Measurements from ENCODE around the gene ADAMTS13. TPM values are rescaled to one million over a fixed set of nuclear protein-coding genes. Genes with fewer than 3 reads are reported as not detected.

The ADAMTS13 gene
- polyA plus RNA-seq, 1 donor from 2014 or later, result 0.35 TPM

DNA sequence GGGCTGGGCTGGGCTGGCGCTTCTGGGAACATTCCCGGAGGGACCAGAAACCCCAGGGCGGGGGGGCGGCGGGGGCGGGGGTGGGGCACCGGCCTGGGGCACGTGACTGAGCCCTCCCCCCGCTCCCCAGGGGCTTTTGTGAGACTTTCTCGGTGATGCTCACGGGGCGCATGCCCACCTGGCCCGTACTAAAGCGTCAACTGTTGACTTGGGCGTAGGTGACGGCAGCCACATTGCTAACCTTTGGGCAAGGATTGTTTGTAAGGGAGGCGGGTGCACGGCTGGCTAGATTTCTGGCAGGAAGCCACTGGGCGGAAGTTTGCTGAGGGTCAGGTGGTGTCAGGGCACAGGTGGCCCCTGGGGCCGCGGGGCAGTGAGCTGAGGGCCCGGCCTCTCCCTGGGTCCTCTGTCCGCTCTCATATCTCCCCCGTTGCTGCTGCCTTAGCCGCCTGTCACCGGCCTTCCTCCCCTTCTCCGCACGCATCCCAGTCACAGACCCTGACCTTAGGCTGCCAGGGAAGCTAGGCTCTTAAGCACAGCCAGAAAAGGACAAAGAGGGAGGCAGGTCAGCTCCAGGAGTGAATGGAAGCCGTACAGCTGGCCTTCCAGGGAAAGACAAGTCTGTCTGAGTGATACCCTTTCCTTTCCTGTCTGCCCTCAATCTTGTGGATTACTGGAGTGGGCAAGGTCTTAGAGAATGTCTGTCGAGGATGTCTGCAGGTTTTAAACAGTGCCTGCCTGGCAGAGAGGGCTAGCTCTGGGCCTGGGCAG is 38.4 kb downstream of the ADAMTS13 start:
- Mint-ChIP-seq H3K9me3 (no peaks in the 10 kb centered on the region), H3K4me3 (peak overlapping the region; percentile 82 to 98 (median 94)), H3K36me3 (peaks cover 2% of the 10 kb centered on the region), H3K4me1 (peaks cover 16 to 23% (median 21%) of the 10 kb centered on the region in 3 donors), H3K27me3 (no peaks in the 10 kb centered on the region), H3K27ac (peak overlapping the region; percentile 94 to 98 (median 95))

DNA sequence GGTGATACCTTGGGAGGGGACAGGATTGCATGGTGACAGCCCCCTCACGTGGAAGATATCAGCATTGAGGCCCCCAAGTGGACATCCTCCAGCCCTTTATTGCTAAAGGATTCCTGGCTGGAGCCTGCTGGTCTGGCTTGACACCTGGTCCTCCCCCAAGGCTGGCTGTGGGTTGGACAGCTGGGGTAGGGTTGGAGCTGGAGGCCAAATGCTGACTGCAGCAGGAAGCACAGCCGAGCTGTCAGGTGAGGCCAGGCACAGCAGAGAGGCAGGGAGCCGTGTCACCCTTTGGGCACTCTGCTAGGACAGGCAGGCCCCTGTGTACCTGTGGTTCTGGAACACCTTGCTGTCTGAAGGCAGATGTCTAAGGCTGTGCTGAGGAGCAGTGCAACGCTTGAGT is 39.8 kb downstream of the ADAMTS13 start:
- Mint-ChIP-seq H3K36me3 (peaks cover 3% of the 10 kb centered on the region), H3K9me3 (no peaks in the 10 kb centered on the region), H3K27me3 (no peaks in the 10 kb centered on the region), H3K4me1 (peaks cover 14 to 31% (median 22%) of the 10 kb centered on the region in 3 donors), H3K27ac (peak overlapping the region in 1 of 3 donors; percentile 98), H3K4me3 (peak overlapping the region in 1 of 4 donors; percentile 98)

DNA sequence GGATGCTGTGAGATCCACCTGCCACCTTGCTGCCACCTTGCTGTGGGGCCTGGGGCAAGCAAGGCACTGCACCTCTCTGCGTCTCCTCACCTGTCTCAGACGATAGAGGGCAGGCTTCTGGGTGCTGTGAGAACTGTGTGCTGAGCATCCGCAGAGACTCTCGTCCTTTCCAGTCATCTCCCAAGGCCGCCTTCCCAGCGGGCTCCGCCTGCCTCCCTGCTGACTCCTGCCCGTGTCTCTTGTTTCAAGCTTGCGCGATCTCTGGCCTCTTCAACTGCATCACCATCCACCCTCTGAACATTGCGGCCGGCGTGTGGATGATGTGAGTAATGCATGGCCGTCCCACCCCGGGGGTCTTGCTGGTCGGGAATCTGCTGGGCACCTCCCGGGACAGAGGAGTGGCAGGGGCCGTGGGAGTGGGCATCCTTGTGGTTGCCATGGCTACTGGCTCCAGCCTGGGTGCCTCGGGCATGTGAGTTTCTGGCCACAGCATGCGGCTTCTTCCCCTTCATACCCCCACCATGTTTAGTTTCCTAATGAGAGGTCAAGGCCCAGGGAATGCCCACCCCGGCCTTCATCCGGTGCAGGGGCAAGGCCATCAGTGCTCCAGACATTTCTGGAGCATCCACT is 41.2 kb downstream of the ADAMTS13 start:
- Mint-ChIP-seq H3K9me3 (no peaks in the 10 kb centered on the region), H3K4me1 (peaks cover 14 to 31% (median 22%) of the 10 kb centered on the region in 3 donors), H3K27ac (peak overlapping the region; percentile 50 to 98 (median 73)), H3K4me3 (peak overlapping the region in 1 of 4 donors; percentile 98), H3K27me3 (no peaks in the 10 kb centered on the region), H3K36me3 (peaks cover 3% of the 10 kb centered on the region)

DNA sequence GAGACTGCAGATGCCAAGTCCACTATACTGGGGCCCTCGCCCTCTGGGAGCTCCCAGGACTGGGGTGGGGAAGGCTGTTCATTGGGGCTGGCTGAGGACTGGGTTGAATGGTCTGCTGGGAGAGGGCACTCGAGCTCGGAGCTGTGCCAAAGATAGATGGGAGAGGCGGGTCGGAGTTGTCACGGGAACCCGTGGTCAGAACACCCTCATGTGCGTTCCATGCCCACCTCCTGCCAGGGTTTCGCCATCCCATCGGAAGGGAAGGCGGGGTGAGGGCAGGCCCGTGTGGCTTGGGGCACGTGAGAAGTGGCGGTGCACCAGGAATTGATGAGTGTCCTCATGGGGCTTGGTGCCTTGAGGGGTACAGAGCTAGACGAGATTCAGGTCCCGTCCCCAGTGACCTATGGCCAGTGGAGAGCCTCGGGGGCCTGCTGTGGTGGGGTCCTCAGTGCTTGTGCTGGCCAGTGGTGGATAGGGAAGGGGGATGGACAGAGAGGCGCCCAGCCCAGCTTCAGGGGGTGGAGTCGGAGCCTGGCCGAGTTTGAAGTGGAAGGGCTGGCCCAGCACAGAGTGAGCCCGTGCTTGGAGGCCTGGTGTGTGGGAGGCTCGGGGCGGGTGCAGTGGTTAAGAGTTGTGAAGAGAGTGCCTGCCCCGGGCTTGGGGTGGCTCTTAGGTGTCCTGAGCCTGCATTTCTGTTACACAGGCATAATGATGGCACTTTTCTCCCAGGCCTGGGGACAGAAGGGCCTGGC is 41.9 kb downstream of the ADAMTS13 start:
- Mint-ChIP-seq H3K36me3 (peaks cover 3% of the 10 kb centered on the region), H3K4me1 (peaks cover 14 to 31% (median 19%) of the 10 kb centered on the region in 3 donors), H3K27me3 (no peaks in the 10 kb centered on the region), H3K27ac (peak overlapping the region; percentile 50 to 98 (median 81)), H3K9me3 (no peaks in the 10 kb centered on the region), H3K4me3 (peak overlapping the region in 1 of 4 donors; percentile 48)

DNA sequence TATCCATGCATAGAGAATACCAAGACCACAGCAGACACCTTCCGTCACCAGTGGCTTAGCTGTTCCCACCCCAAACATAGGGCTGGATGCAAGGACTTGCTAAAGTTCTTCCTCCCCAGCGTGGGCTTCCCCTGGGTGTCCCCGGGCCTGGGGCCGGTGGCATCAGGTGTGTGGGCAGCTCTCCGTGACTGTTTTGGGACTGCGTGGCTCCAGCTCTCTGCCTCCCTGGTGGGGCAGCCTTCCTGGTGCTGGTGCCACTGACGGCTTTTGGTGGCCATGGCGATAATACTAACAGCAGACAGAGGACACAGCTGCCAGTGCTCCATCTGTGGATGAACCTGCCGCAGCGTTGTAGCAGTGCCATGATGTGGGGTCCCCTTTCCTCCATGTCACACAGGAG is 42.5 kb downstream of the ADAMTS13 start:
- Mint-ChIP-seq H3K27ac (peak overlapping the region in 1 of 3 donors; percentile 98), H3K4me1 (peaks cover 14 to 26% (median 19%) of the 10 kb centered on the region in 3 donors), H3K36me3 (peaks cover 3% of the 10 kb centered on the region), H3K27me3 (no peaks in the 10 kb centered on the region), H3K4me3 (no peak overlapping the region), H3K9me3 (no peaks in the 10 kb centered on the region)

DNA sequence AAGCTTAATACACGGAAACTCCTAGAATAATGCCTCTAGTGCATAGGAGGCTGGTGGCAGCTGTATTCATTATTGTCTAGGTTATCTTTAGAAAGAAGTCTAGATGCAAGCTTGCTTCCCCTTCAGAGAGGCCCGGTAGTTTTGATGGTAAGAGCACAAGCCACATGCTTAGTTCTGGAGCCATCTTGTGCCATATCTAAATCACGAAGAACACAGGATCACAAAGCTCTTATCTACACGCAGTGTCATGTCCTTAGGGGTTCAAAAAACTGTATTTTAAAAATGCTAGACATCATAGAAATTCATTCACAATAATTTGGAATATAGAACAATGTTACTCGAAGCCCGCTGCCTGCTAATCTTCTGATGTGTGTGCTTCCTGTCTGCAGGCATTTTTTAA is 43.8 kb downstream of the ADAMTS13 start:
- peak overlapping the region in 2 of 3 donors; percentile 65 to 98 for H3K27ac Mint-ChIP-seq
- H3K9me3 Mint-ChIP-seq, result no peaks in the 10 kb centered on the region
- H3K4me1 Mint-ChIP-seq, result peaks cover 10 to 19% (median 15%) of the 10 kb centered on the region in 3 donors
- peaks cover 3% of the 10 kb centered on the region for H3K36me3 Mint-ChIP-seq
- peak overlapping the region in 1 of 4 donors; percentile 74 for H3K4me3 Mint-ChIP-seq
- no peaks in the 10 kb centered on the region for H3K27me3 Mint-ChIP-seq

DNA sequence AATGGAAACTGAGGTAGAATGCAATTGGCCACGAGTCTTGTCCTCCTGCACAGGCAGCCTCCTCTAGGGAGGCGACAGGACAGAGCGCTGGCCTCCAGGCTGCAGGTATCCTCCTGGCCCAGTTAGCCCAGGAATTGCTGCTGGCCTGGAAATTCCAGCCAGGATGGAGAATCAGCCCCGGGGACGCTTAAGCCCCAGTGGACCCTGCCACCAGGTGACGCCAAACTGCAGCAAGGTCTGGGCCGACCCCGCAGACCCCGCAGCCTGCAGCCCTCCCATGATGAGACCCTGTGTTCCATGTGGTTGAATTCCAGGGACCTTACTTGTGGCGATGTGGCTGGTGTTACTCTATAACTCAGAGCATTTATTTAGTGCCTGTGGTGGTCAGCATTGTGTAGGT is 44.9 kb downstream of the ADAMTS13 start:
- no peak overlapping the region for H3K4me3 Mint-ChIP-seq
- H3K27ac Mint-ChIP-seq, result peak overlapping the region in 1 of 3 donors; percentile 42
- H3K27me3 Mint-ChIP-seq, result no peaks in the 10 kb centered on the region
- peaks cover 3 to 10% (median 9%) of the 10 kb centered on the region in 3 donors for H3K4me1 Mint-ChIP-seq
- no peaks in the 10 kb centered on the region for H3K9me3 Mint-ChIP-seq
- H3K36me3 Mint-ChIP-seq, result peaks cover 3% of the 10 kb centered on the region

DNA sequence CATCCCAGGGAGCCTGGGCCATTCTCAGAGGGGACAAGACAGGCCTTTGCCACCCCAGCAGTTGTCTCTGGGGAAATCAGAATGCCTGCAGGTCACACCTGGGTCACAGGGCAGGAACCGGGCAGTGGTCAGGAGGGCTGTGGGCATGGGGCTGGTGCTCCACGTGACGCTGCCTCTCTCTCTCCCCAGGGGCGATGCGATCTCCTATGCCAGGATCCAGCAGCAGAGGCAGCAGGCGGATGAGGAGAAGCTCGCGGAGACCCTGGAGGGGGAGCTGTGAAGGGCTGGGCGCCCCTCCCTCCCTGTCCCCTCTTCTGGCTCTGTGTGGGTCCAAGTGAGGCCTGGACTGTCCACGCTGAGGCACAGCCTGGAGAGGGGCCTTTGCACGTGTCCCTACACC is 46.2 kb downstream of the ADAMTS13 start:
- Mint-ChIP-seq H3K9me3 (no peaks in the 10 kb centered on the region), H3K36me3 (peaks cover 3% of the 10 kb centered on the region), H3K4me3 (no peak overlapping the region), H3K27me3 (no peaks in the 10 kb centered on the region), H3K27ac (no peak overlapping the region), H3K4me1 (peaks cover 3 to 10% (median 4%) of the 10 kb centered on the region in 3 donors)

DNA sequence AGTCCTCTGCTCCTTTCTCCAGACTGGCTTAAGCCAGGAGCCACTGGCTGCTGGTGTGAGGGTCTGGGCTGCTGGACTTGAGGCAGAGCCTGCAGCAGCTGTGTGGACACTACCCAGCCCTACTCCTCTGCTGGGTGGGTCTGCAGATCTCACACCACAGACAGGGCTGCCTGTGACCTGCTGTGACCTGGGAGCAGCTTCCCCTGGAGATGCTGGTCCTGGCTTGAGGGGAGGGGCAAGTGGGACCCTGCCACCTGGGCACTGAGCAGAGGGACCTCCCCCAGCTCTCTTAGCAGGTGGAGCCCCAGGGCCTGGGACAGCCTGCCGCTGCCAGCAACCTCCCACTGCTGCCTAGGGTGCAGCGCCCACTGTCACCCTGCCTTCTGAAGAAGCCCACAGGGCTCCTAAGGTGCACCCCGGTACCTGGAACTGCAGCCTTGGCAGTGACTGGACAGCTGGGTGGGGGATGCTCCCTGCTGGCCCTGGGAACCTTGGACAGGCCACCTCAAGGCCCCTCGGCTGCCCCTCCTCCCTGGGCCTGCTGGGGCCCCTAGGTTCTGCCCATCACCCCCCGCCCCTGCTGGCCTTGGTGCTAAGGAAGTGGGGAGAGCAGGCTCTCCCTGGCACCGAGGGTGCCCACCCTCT is 46.7 kb downstream of the ADAMTS13 start:
- Mint-ChIP-seq H3K9me3 (no peaks in the 10 kb centered on the region), H3K36me3 (peaks cover 3% of the 10 kb centered on the region), H3K27me3 (no peaks in the 10 kb centered on the region), H3K27ac (no peak overlapping the region), H3K4me3 (no peak overlapping the region), H3K4me1 (peaks cover under 1 to 10% (median 4%) of the 10 kb centered on the region in 3 donors)

DNA sequence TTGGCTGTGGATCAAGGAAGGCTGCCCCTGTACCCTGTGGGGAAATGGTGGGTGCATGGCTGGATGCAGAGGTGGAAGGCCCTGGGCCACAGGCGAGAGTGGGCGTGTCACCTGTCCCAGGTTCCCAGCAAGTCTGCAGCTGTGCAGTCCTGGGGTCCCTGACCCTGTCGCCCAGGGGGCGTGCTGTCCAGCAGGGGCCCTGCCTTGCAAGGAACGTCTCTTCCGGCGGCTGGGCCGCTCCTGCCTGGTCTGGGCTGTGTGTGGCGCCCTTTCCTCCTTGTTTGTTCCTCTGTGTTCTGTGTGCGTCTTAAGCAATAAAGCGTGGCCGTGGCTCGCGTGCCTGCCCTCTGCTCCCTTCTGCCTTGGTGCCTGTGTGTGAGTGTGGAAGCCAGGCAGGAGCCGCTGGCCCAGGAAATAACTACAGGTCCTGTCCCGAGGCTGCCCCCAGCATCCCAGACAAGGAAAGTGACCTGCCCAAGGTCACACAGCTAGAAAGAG is 48.3 kb downstream of the ADAMTS13 start:
- no peaks in the 10 kb centered on the region for H3K27me3 Mint-ChIP-seq
- peaks cover 2% of the 10 kb centered on the region for H3K36me3 Mint-ChIP-seq
- H3K4me3 Mint-ChIP-seq, result peak overlapping the region in 1 of 4 donors; percentile 22
- H3K4me1 Mint-ChIP-seq, result peaks cover 4 to 14% (median 7%) of the 10 kb centered on the region in 3 donors
- H3K9me3 Mint-ChIP-seq, result no peaks in the 10 kb centered on the region
- H3K27ac Mint-ChIP-seq, result peak overlapping the region in 2 of 3 donors; percentile 32 to 53

DNA sequence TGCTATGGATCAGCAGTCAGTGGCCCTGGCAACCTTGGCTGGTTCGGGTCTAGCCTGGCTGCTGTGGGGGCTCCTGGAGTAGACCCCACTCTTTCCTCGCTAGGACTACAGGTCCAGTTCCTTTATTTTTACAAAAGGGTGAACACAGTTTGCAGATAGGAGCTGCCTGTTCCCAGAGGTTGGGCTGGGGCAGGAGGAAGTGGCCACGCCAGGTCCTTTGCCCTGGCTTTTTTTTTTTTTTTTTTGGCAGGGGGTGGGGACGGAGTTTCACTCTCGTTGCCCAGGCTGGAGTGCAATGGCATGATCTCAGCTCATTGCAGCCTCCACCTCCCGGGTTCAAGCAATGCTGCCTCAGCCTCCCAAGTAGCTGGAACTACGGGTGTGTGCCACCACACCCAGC is 48.8 kb downstream of the ADAMTS13 start:
- H3K27me3 Mint-ChIP-seq, result no peaks in the 10 kb centered on the region
- peak overlapping the region in 1 of 4 donors; percentile 22 for H3K4me3 Mint-ChIP-seq

DNA sequence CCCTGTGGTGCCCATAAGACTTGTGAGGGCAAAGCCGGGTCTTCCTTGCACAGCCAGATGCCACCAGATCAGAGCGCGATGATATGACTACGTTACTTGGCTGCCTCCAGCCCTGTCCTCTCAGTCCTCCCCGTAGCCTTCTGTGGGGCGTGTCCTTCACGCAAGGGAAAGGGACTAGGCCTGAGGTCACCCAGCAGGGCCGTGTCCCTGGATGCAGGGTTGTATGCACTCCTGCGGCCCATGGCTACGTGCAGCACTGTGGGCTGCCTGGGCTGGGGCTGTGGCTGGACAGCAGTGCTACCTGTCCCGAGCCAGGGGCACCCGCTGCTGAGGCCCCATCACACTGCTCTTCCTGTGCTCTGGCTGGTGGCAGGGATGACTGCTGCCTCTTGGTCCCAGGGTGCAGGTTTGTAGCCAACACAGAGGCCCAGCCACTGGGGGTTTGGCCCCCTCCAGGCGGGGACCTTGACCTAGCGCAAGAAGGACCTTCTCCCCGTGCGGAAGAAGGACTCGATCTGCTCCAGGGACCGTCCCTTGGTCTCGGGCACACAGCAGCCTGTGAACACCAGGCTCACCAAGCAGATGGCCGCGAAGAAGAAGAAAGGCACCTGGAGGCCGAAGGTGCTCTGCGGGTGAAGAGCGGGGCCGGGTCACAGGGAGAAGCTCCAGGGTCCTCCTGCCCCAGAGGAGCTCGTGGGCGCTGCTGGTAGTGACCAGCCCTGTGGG is 49.5 kb downstream of the ADAMTS13 start:
- Mint-ChIP-seq H3K4me1 (peaks cover 8 to 13% (median 11%) of the 10 kb centered on the region in 3 donors), H3K36me3 (peaks cover 3% of the 10 kb centered on the region), H3K4me3 (peak overlapping the region in 1 of 4 donors; percentile 60), H3K27me3 (no peaks in the 10 kb centered on the region), H3K27ac (peak overlapping the region in 2 of 3 donors; percentile 21 to 67), H3K9me3 (no peaks in the 10 kb centered on the region)

More for the DNA sequence above, 48.8 kb downstream of the ADAMTS13 start:
- Mint-ChIP-seq H3K27ac (no peak overlapping the region), H3K36me3 (peaks cover 3% of the 10 kb centered on the region), H3K4me1 (peaks cover 6 to 9% (median 6%) of the 10 kb centered on the region in 3 donors), H3K9me3 (no peaks in the 10 kb centered on the region)

DNA sequence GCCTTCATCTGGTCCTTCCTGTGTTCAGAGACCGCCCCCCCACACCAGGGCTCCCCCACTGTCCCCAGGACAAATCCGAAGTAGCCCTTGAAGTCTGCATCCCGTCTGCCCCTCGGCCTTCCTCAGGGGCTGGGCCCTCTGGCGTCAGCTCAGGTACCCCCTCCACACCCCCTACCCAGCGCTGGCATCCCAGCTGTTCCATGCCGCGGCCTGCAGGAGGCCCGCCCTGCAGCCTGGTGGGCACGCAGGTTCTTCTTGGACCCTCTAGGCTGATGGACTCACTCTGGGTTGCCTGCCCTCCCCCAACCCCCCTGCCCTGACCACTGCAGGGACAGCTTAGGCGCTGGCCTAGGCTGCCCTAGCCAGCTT is 50.1 kb downstream of the ADAMTS13 start:
- no peak overlapping the region for H3K27ac Mint-ChIP-seq

More for the DNA sequence above, 50.1 kb downstream of the ADAMTS13 start:
- H3K36me3 Mint-ChIP-seq, result peaks cover 3% of the 10 kb centered on the region
- peaks cover 9 to 14% (median 12%) of the 10 kb centered on the region in 3 donors for H3K4me1 Mint-ChIP-seq
- peak overlapping the region in 1 of 4 donors; percentile 60 for H3K4me3 Mint-ChIP-seq
- no peaks in the 10 kb centered on the region for H3K9me3 Mint-ChIP-seq
- H3K27me3 Mint-ChIP-seq, result no peaks in the 10 kb centered on the region

Data from IgD-negative memory B cell (primary cell).